Bronchial epithelial cell (primary cell): Measurements from ENCODE around the gene SNX25. TPM values are rescaled to one million over a fixed set of nuclear protein-coding genes. Genes with fewer than 3 reads are reported as not detected.

Source experiments
- DNase-seq: peaks from one replicate; pipeline ENCODE4 v3.0.0-alpha.2; 2010; ENCODE audit warnings: low read depth
- FAIRE-seq: peaks from 2 replicates; lab custom pipeline; 2011; peaks lifted over from hg19 to GRCh38; lab: Jason Lieb, UNC
- H3K27me3 ChIP-seq: 2 replicates; pipeline ENCODE4 v1.5.1; 2011; ENCODE audit warnings: low read length; ENCODE audit not compliant: control insufficient read depth, insufficient read depth
- H3K36me3 ChIP-seq: 2 replicates; pipeline ENCODE4 v1.5.1; 2011; ENCODE audit warnings: low read length; ENCODE audit not compliant: control insufficient read depth, insufficient read depth
- H3K4me3 ChIP-seq: 2 replicates; pipeline ENCODE4 v1.5.1; 2011; ENCODE audit warnings: mild to moderate bottlenecking, low read depth, low read length, control low read depth
- CTCF ChIP-seq: IDR thresholded peaks from 2 replicates; pipeline ENCODE4 v1.5.1; 2011; ENCODE audit warnings: mild to moderate bottlenecking, moderate library complexity, low read length, control low read depth, inconsistent platforms; ENCODE audit not compliant: insufficient read depth, severe bottlenecking
- total RNA-seq: library from RNA; depleted of rRNA; stranded (reverse); fragments of >200 nt; gene quantifications from 2 replicates; pipeline ENCODE4 v1.2.1, GENCODE V29; 2014

SNX25 gene
- total RNA-seq, 1 donor from 2014 or later, result 18.4 TPM

DNA sequence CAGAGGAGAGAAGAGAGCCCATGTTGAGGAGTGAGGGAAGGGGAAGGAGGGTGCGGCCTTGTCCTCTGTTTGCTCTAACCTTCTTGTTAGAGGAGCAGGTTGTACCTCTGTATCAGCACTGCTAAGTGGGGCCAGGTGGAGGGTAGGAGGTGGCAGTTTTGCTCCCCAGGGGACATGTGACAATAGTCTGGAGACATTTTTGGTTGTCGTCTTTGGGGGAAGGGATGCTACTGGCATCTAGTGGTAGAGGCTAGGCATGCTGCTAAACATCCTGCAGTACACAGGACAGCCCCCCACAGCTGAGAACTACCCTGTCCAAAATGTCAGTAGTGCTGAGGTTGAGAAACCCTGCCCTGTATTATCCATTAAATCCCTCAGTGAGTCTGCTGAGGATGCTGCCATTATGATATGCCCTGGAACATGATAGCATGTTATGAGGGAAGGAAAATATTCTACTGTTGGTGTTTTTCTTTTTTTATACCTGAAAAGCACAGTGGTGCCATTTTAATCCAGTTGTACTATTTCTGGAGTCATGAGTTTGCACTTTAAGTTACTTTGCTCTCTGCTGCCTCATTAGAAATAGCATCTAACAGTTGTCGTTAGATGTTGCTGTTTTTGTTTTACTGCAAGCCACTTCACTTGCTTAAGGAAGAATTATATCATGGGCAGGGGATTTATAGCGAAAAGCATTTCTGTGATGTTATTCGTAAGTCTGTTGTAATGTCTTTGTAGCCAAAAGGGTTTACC is 95.7 kb downstream of the SNX25 start:
- no peak for FAIRE-seq
- Histone ChIP-seq H3K27me3 (no peaks in the 10 kb centered on the region), H3K36me3 (no peaks in the 10 kb centered on the region), H3K4me3 (no peak overlapping the region)
- no peak for DNase-seq
- peak; percentile 28 for TF ChIP-seq CTCF

GRCh38 chr4:185305979-185306442 is 96.6 kb downstream of the SNX25 start:
- Histone ChIP-seq H3K27me3 (no peaks in the 10 kb centered on the region), H3K4me3 (no peak overlapping the region), H3K36me3 (no peaks in the 10 kb centered on the region)
- FAIRE-seq (no peak), DNase-seq (peak; percentile 98)
- no peak for TF ChIP-seq CTCF

- Histone ChIP-seq H3K4me3 (no peak overlapping the region), H3K27me3 (no peaks in the 10 kb centered on the region), H3K36me3 (peaks cover 4% of the 10 kb centered on the region)
- no peak for FAIRE-seq
- peak; percentile 90 for DNase-seq
- no peak for TF ChIP-seq CTCF
These were observed 97.9 kb downstream of the SNX25 start for GRCh38 chr4:185307136-185307950.

- no peak for TF ChIP-seq CTCF
- H3K27me3 ChIP-seq, result no peaks in the 10 kb centered on the region
- DNase-seq (no peak), FAIRE-seq (no peak)
- H3K4me3 ChIP-seq, result no peak overlapping the region
- H3K36me3 ChIP-seq, result peaks cover 4% of the 10 kb centered on the region
These were observed 100.4 kb downstream of the SNX25 start for GRCh38 chr4:185309770-185310169.

GRCh38 chr4:185311113-185311888 is 101.9 kb downstream of the SNX25 start:
- TF ChIP-seq CTCF, result no peak
- Histone ChIP-seq H3K27me3 (no peaks in the 10 kb centered on the region), H3K36me3 (peaks cover 4% of the 10 kb centered on the region), H3K4me3 (no peak overlapping the region)
- DNase-seq (no peak), FAIRE-seq (no peak)
